NK-92 treated with Interleukin-12 subunit alpha and Interleukin-12 subunit beta, amount 100 ng/mL, for 24 hours (cell line): Measurements from ENCODE around the gene ACAA1.
"Not testable (repeated sequence)": the region's sequence is repeated elsewhere in the genome, so short reads cannot be mapped to it uniquely, and the experiment has no call there.

Experiments
- DNase-seq: peaks from one replicate; lab custom pipeline; 2025; lab: John Stamatoyannopoulos, UW

ACAA1 gene

DNA sequence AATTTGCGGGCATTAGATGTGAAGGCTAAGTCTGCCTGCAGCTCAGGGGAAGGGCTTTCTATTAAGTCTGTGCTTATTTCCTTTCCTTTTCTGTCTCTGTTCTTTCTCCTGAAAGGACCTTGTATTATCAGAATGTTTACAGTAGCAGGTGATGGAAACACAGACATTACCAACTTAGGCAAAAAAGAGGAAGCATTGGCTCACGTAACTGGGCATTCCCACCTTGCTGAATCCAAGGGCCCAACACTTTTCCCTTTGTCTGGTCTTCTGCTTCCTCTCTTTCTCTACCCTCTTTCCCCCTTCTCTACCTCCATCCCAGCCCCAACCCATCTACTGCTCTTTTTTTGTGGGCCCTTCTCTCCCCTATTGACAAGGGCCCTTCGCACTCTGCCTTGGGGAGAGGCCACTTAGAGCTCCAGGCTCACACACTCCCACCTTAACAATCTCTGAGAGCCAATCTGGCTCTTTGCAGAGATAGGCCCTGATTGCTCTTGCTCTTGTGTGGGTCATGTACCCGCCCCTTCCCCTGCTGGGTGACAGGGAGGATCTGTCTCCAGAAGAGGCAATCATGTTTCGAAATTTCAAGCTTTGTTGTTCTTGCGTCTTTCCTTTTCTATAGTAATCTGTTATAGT is 35.0 kb downstream of the ACAA1 start:
- DNase-seq = no peak

DNA sequence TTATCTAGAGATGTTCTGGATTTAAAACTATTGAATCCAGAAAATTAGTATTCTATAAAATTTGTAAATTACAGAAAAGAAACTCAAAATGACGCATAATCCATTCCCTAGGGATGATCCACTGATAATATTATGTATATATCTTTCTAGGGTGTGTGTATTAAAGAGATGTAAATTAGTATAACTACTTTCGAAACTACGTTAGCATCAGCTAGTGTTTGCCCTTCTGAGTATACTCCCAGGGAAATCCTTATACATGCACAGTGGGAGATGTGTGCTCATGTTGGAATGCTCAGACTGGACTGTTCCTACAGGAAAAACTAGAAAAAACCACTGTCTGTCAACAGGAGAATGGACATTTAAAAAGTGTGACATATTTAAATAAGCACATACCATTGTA is 36.4 kb downstream of the ACAA1 start:
- no peak for DNase-seq

DNA sequence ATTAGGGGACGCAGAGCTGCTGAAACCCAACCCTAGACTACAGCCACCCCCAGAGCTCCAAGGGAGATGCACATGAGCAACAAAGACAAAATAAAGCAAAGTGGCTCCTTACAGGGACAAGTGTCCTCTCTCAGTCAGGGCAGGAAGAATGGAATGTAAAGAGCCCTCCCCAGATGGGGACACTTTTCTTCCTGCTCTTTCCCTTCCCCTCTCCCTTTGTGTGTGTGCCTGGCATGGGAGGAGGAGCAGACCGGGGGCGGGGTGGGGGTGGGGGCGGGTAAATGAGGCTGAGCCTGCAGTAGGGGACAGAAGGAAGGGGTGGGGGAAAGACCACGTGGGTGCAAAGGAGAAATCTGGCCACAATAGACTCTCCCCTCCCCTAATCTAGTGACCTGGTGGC is 37.4 kb downstream of the ACAA1 start:
- no peak for DNase-seq

DNA sequence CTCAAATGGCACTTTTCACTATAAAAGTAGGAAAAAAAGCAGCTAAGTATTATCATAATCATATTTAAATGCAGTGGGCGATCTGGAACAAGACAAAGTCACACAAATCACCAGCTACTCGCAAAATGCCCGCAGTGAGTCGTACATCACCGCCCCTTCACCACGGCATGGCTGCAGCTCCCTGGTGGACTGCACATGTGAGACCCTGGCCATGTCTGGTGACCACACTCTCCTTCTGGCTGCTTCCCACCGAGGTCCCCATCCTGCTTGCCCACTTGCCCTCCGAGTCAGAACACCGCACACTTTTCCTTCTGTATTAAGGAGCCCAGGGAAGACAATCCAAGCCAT is 38.6 kb downstream of the ACAA1 start:
- DNase-seq = no peak

DNA sequence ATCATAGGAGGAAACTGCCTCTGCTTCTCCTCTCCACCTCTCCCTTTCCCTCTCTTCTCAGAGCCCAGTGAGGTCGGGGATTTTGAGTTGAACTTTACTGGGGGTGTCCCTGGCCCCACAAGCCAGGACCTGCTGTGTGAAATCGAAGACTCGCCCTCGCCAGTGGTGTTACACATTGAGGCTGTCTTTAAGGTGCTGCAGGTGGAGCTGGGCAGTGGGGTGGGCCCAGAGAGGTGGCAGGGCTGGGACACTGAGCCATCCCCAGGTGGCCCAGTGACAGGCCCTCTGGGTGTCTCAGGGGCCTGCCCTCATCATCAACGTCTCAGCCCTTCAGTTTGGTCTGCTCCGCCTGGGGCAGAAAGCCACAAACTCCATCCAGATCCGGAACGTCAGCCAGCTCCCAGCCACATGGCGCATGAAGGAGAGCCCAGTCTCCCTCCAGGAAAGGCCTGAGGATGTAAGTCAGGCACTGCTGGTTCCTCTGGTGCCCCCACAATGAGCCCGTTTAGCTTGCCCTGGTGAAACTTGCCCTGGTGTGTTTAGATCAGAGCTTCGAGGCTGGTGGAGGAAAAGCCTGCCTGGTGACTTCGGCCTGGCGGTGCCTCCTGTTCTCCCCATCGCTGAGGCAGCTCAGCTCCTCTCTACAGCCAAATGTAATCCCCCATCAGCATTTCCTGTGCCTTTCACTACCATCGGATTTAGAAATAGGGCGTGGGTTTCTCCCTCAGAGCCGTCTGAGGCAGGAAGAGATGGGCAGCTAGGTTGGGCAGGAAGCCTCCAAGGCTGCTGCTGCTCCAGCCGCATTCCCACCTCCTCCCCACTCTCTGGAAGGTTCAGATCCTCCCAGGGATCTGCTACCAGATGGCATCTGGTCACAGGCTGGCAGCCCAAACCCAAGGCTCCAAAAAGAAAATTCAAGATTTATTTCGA is 39.2 kb downstream of the ACAA1 start:
- DNase-seq = no peak

DNA sequence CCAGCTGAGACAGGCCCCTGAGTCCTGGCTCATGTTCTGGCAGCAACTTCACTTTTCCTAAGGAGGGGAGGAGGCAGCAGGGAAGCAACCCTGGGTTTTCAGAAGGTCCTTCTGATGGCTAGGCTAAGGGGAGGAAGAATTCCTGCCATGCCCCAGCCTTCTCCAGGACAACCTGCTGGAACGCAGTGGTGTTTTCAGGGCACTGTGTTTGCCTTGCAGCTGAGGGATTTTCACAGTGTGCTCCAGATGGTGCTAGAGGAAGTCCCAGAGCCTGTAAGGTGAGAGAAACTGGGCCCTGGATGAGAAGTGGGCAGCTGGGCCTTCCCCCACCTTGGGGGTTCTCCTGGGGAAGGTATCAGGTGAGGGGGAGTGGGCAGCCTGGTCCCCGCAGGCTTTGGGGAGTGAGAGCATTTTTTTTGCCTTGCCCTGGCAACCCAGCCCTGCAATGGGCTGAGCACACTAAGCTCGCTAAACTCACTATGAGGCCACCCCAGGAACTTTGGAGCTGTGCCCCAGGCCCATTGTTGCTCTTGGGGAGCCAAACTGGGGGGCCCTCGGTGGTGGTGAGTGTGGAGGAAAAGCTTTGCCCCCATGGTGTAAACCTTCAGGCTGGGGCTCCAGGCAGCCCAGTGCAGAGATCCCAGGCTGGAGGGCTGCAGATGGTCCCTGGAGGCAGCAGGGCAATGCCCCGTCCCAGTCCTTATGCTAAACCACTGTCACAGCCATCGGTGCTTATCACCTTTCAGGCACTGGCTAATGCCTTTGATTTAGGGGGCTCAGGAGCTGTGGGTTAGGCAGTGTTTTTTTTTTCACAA is 41.1 kb downstream of the ACAA1 start:
- no peak for DNase-seq

DNA sequence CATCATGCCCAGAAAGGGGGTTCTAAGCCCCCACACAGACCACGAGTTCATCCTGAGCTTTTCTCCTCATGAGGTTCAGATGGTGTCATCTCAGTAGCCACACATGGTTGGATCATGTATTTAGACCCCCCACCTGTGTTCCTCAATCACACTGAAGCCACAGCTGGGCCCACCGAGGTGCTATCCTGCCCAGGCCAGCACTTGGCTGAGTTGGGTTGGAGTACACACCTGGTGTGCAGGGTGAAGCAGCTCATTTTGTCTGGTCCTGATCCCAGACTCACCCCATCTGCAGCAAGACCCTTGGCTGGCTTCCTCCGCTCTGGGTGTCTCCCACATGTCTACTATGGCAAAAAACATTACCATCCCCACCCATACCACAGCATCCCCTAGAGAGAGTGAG is 41.9 kb downstream of the ACAA1 start:
- no peak for DNase-seq

DNA sequence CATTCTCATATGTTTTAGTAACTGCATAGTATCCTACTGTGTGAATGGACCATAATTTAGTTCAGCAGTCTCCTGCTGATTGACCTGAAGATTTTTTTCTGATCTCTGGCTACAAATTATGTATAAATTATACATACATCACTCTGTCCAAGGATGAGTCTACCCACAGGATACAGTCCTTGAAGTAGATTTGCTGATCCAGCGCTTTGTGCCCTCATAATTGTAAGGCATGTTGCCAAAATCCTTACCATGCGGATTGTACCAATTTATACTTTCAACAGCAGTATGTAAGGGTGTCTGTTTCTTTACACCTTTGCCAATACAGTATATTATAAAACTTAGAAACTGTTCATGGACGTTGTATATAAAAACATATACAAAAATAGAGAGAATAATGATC is 46.5 kb downstream of the ACAA1 start:
- DNase-seq = no peak

DNA sequence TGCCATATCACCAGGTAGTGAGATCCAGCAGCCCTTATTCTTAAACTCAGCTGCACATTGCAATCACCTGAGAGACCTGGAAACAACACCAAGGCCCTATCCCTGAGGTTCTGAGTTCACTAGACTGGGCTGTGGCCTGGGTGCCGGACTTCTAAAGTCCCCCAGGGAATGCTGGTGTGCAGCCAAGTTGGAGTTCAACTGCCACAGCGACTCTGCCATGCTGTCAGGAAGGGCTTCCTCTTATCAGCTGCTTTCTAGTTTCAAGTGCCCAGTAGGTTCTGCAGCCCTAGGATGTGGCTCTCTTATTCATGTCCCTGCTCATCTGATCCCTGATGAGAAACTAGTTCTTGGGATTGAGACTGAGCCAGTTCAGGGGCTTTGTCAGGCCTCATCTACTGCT is 47.8 kb downstream of the ACAA1 start:
- no peak for DNase-seq

DNA sequence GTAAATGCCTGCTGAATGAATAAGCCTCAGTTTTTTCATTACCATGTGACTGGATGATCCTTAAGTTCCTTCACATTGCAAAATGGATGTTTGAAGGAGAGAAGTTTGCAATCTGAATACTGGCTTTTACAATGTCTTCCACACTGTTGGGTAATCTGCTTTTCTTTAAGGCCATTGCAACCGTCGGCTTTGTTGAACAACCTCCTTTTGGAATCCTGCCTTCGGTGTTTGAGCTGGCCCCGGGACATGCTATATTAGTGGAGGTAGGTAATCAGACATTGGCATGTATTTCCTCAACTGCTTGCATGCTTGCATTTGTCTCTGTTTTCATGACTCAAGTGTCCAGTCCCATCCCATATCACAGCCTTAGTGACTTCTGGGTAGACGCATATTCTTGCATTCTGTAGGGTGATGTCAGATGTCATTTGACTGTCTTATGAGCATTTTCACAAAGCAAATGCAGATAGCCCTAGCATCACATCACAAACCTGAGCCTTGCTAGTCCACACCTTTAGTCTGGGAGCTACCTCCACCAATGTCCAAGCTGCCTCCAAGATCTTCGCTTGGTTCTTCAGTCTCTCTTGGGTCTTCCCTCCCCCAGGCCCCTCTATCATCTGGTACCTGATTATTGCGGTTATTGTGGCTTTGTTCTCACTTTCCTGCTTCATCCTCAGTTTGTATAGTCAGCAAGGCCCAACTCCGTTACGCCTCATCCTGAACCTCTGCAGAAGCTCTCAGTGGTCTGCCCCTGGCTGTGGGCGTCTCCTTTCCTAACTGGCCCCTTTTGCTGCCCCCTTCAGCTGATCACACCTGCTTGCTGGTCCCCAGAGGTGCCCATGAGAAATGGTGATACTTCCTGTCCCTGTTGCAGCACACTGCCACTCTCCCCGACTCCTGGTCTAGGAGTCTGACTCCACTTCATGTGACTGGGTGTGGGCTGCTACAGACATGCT is 48.5 kb downstream of the ACAA1 start:
- no peak for DNase-seq

DNA sequence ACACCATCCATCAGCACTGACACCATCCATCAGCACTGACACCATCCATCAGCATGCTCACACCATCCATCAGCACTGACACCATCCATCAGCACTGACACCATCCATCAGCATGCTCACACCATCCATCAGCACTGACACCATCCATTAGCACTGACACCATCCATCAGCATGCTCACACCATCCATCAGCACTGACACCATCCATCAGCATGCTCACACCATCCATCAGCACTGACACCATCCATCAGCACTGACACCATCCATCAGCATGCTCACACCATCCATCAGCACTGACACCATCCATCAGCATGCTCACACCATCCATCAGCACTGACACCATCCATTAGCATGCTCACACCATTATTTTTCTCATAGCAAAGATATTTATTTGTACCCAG is 49.6 kb downstream of the ACAA1 start:
- DNase-seq = not testable (repeated sequence)

DNA sequence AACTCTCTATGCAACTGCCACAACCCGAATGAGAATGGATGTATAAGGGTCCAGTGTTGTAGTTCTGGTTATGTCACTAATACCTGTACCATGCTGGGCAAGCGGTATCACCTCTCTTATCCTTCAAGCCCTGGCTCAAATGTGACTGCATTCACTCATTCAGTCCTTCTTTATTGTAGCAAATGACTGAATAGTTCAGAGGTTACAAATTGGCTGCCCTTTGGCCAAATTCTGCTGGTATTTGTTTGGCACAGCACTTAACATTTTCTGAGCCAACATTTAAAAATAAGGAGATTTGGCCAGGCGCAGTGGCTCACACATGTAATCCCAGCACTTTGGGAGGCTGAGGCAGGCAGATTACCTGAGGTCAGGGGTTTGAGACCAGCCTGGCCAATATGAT is 50.4 kb downstream of the ACAA1 start:
- DNase-seq = no peak

DNA sequence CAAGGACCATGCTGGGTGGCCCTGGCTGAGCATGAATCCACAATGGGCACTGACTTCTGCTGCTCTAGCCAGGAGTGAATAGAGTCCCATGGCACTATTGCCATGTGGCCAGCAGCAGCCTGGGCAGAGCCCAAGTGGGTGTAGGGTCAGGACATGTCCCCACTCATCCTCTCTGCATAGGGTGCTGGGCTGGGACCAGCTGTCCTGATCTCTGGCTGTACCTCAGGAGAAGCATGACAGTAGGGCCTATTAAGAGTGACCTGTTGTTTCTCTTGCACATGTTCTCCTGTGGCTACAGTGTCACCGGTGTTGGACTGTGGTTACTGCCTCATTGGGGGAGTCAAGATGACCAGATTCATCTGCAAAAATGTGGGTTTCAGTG is 51.0 kb downstream of the ACAA1 start:
- DNase-seq = no peak

DNA sequence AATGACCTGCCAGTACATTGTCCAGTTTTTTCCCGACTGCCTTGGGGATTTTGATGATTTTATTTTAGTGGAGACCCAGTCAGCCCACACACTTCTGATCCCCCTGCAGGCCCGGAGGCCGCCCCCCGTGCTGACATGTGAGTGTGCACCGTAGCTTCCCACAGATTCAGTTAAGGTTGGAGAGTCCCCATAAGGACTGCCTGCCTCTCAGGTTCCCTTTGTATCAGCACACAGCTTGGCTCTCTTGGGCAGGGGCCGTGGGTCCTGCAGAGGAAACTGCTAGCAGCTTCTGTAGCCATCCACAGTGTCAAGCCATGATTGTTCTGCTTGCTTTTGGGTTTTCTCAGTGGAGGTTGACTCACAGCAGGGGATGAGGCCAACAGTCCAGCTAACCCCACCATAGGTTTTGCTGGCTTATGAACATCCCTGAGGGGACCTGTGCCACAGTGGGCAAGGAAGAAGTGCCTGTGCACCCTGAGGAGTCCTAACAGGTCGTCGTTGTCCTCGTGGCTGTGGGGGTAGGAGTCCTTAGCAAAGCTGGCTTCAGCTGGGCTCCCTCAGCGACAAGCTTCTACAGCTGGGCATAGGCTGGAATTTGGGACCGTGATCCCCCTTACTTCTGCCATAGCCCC is 51.5 kb downstream of the ACAA1 start:
- no peak for DNase-seq

DNA sequence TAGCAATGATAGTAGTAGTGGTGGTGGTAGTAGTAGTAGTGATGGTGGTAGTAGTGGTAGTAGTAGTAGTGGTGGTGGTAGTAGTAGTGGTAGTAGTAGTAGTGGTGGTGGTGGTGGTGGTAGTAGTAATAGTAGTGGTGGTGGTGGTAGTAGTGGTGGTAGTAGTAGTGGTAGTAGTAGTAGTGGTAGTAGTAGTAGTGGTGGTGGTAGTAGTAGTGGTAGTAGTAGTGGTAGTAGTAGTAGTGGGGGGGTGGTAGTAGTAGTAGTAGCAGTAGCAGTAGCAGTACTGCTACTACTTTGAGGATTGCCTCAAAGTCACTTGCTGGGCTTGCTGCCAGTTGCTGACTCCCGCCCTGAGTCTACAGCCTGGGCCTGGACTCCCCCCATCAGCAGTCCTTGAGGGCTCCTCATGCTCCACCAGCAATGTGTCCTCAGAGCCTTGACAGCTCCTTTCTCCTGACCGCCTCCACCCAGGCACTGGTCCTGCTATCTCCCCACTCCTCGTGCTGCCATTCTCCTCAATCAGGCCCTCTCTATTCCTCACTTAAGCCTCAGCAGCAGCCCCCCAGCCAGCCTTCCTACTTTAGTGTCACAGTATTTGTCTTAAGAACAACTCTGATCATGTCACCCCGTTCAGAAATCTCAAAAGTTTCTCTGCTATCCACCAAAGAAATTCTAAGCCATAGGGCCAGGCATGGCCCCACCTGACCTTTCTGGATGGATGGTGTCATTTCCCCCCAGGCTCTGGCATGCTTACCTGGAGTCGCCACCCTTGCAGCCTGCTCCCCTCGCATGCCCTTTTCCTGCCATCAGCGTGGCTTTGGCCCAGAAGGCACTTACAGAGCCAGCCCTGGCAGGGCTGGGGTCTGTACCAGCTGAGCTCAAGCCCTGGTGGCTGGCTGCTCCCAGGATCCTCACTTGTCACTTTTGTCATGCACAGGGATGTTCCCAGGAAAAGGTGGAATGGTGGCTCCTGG is 52.3 kb downstream of the ACAA1 start:
- no peak for DNase-seq

DNA sequence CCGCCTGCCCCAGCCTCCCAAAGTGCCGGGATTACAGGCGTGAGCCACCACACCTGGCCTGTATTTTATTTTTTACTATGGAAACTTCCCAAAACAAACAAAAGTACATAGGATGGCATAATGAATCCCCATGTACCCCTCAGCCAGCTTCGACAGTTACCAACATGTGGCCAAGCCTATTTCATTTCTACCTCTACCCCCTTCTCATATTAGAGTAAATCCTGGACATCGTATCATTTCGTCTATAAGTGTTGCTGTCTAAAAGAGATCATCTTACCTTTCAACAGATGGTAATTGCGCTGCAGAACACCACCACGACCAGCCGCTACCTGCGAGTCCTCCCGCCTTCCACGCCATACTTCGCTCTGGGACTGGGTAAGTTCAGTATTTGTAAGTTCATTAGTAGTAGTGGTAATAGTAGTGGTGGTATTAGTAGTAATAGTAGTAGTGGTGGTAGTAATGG is 53.0 kb downstream of the ACAA1 start:
- no peak for DNase-seq

DNA sequence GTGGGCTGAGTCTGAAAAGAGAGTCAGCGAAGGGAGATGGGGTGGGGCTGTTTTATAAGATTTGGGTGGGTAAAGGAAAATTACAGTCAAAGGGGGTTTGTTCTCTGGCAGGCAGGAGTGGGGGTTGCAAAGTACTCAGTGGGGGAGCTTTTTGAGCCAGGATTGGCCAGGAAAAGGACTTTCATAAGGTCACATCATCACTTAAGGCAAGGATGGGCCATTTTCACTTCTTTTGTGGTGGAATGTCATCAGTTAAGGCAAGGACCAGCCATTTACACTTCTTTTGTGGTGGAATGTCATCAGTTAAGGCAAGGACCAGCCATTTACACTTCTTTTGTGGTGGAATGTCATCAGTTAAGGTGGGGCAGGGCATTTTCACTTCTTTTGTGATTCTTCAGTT is 53.7 kb downstream of the ACAA1 start:
- not testable (repeated sequence) for DNase-seq

DNA sequence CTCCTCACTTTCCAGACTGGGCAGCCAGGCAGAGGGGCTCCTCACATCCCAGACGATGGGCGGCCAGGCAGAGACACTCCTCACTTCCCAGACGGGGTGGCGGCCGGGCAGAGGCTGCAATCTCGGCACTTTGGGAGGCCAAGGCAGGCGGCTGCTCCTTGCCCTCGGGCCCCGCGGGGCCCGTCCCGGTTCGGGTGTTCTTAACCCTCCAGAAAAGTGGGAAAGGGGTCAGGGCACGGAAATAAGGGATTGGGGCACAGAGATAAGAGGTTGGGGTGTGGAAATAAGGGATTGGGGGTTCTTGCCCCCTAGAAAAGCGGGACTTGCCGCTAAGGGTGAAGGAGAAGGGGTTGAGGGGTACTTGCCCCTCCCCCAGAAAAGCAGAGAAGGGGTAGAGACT is 54.6 kb downstream of the ACAA1 start:
- not testable (repeated sequence) for DNase-seq

DNA sequence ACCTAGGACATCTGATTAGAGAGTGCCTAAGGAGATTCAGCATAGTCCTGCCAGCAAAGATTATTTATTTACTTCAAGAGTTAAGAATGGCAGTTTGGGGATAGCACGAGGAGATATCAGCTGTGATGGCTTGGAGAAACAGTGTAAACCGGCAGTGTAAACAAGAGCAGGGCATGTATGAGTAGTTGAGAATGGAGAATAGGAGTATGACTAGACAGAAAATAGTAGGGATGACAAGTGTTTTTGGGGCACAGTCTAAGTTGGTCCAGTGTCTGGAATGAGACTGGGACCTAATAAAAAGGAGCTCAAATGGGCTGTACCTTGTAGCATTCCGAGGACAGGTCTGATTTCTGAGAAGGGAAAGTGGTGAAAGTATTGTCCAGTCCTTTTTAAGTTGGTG is 59.9 kb downstream of the ACAA1 start:
- not testable (repeated sequence) for DNase-seq
